Spleen (tissue), 11 donors: ENCODE results near the gene MAGEA11. TPM values are rescaled to one million over a fixed set of nuclear protein-coding genes. Genes with fewer than 3 reads are reported as not detected.

Source experiments
- DNase-seq: peaks from one replicate; pipeline ENCODE4 v3.0.0-alpha.2; 2020
- H3K27ac ChIP-seq, 8 donors: fragments of 200-600 bp; sonication (generic) in 7 of 8; 1 replicate in 4 of 8; 2 replicates in 4 of 8; pipeline versions ENCODE4 v1.5.0 to v1.8.0; 2016 to 2021; ENCODE audit warnings: inconsistent platforms in 4 of 8, mild to moderate bottlenecking in 4 of 8, moderate library complexity in 1 of 8
- H3K27me3 ChIP-seq, 7 donors: fragments of 200-600 bp; sonication (generic) in 6 of 7; replicated peaks in 1 of 7; 1 replicate in 4 of 7; 2 replicates in 3 of 7; pipeline versions ENCODE4 v1.5.0 to v1.8.0; 2016 to 2021; ENCODE audit warnings: inconsistent platforms in 3 of 7, mild to moderate bottlenecking in 1 of 7
- H3K36me3 ChIP-seq, 6 donors: fragments of 200-600 bp; sonication (generic) in 5 of 6; 1 replicate in 4 of 6; 2 replicates in 2 of 6; pipeline versions ENCODE4 v1.5.0 to v1.8.0; 2016 to 2021; ENCODE audit warnings: inconsistent platforms in 2 of 6
- H3K4me1 ChIP-seq, 6 donors: fragments of 200-600 bp; sonication (generic) in 5 of 6; 1 replicate in 3 of 6; 2 replicates in 3 of 6; pipeline versions ENCODE4 v1.5.0 to v1.8.0; 2016 to 2021; ENCODE audit warnings: inconsistent platforms in 3 of 6
- H3K4me3 ChIP-seq, 8 donors: fragments of 200-600 bp; sonication (generic) in 7 of 8; 1 replicate in 4 of 8; 2 replicates in 4 of 8; pipeline versions ENCODE4 v1.5.0 to v1.8.0; 2016 to 2021; ENCODE audit warnings: inconsistent platforms in 4 of 8, mild to moderate bottlenecking in 4 of 8, moderate library complexity in 2 of 8
- H3K9me3 ChIP-seq, 8 donors: fragments of 200-600 bp; sonication (generic) in 7 of 8; 1 replicate in 4 of 8; 2 replicates in 4 of 8; pipeline versions ENCODE4 v1.5.0 to v1.8.0; 2016 to 2021; ENCODE audit warnings: inconsistent platforms in 4 of 8
- POLR2A ChIP-seq, 3 donors: fragments of 450-650 bp; IDR thresholded peaks; one replicate each; pipeline ENCODE4 v1.5.1; 2017; ENCODE audit warnings: antibody characterized with exemption in 3 of 3, mild to moderate bottlenecking in 1 of 3
- POLR2AphosphoS5 ChIP-seq, 3 donors: sonication (generic); formaldehyde crosslinking; IDR thresholded peaks; one replicate each; pipeline ENCODE4 v1.5.1; 2017; ENCODE audit warnings: antibody characterized with exemption in 3 of 3
- WGBS, 5 donors: extraction: QIAGEN DNeasy Blood & Tissue Kit in 3 of 5; methylation state at CpG; one replicate each; pipeline versions ENCODE4 v1.1.5 to v1.1.7; 2013 to 2018; 5-methylcytosine and 5-hydroxymethylcytosine counted together
- intact Hi-C: fragments of 100-400 bp; cut with DNase I; formaldehyde crosslinking; loops from one replicate; pipeline ENCODE4 v1.15.0; 2023; ENCODE audit warnings: low total_unique reads
- polyA plus RNA-seq, 3 donors: library from polyadenylated mRNA; stranded (reverse); fragments of 200-250 nt; gene quantifications; one replicate each; pipeline ENCODE4 v1.2.1, GENCODE V29; 2013
- total RNA-seq, 7 donors: library from RNA; depleted of rRNA in 3 of 7; stranded (reverse); fragments of >200 nt in 3 of 7; fragmentation: NEBNext Ultra II Directional in 4 of 7; extraction: Animal tissue kit (Norgen Biotek cat#: 25700) in 4 of 7; gene quantifications; one replicate each; pipeline versions ENCODE4 v1.1.0 to v1.2.1, GENCODE V29; 2016 to 2021
- TF ChIP-seq, protein P1 (sequence below), 11 experiments: fragments of 200-600 bp in 7 of 11; fragments of 450-650 bp in 4 of 11; sonication (generic) in 4 of 11; IDR thresholded peaks in 8 of 11; conservative IDR thresholded peaks in 3 of 11; 1 replicate in 7 of 11; 2 replicates in 4 of 11; pipeline versions ENCODE4 v1.4.0 to v1.8.0; 2016 to 2021; ENCODE audit warnings: antibody characterized with exemption in 11 of 11, inconsistent platforms in 4 of 11, mild to moderate bottlenecking in 1 of 11
- donor health status: healthy with polysubstance abuse.
- donor health status: DM: no; HTN: no; CAD: no; lungs with moderate emphysema.
- donor health status: DM: no; HTN: no; CAD: no.
- donor health status: Bipolar disorder and iron deficiency.
- donor health status: healthy.
- donor health status: DM: no; HTN: no; CAD: no.
- donor health status: DM: yes; HTN: yes; CAD: no.

MAGEA11 gene
- total and polyA plus RNA-seq, 10 donors, result 0.03 to 0.07 (median 0.03) TPM; not detected in 7

DNA sequence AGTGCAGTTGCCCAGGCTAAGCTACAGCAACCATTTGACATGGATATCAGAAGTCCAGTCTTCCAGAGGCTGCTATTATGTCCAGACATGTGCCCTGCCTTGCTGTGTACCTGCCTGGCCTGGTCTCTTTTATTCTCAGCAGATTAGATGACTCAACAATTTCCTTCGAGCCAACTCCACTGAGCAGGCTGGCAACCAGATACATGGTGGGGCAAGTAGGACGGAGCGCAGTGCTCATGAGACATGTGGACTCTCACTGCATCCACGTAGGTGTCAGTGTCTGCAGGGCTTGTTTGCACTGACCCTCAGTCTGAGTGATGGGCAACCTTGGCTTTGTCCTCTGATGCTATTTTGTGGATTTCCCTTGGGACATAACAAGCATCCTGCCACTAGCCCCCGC, 7.2 kb upstream of the MAGEA11 start:
- DNase-seq, result no peak
- H3K9me3 ChIP-seq, result peaks cover 0 to 5% (median 0%) of the 10 kb centered on the region in 8 donors
- TF ChIP-seq POLR2AphosphoS5 (IDR thresholded peaks at IDR 0.05) (no peak), POLR2A (IDR thresholded peaks at IDR 0.05) (no peak)
- TF ChIP-seq, protein P1, sequence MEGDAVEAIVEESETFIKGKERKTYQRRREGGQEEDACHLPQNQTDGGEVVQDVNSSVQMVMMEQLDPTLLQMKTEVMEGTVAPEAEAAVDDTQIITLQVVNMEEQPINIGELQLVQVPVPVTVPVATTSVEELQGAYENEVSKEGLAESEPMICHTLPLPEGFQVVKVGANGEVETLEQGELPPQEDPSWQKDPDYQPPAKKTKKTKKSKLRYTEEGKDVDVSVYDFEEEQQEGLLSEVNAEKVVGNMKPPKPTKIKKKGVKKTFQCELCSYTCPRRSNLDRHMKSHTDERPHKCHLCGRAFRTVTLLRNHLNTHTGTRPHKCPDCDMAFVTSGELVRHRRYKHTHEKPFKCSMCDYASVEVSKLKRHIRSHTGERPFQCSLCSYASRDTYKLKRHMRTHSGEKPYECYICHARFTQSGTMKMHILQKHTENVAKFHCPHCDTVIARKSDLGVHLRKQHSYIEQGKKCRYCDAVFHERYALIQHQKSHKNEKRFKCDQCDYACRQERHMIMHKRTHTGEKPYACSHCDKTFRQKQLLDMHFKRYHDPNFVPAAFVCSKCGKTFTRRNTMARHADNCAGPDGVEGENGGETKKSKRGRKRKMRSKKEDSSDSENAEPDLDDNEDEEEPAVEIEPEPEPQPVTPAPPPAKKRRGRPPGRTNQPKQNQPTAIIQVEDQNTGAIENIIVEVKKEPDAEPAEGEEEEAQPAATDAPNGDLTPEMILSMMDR (IDR thresholded peaks at IDR 0.05 in 8 of 11, conservative IDR thresholded peaks at IDR 0.05 in 3 of 11), result no peak
- H3K27me3 ChIP-seq, result no peaks in the 10 kb centered on the region
- H3K4me1 ChIP-seq, result no peaks in the 10 kb centered on the region
- 71 to 94% (median 78%) methylated on average over 5 of the region's 5 CpGs for WGBS, 5 donors
- H3K36me3 ChIP-seq, result no peaks in the 10 kb centered on the region
- H3K4me3 ChIP-seq, result no peak overlapping the region
- no peak overlapping the region for H3K27ac ChIP-seq
- intact Hi-C loops, result no loop called here

DNA sequence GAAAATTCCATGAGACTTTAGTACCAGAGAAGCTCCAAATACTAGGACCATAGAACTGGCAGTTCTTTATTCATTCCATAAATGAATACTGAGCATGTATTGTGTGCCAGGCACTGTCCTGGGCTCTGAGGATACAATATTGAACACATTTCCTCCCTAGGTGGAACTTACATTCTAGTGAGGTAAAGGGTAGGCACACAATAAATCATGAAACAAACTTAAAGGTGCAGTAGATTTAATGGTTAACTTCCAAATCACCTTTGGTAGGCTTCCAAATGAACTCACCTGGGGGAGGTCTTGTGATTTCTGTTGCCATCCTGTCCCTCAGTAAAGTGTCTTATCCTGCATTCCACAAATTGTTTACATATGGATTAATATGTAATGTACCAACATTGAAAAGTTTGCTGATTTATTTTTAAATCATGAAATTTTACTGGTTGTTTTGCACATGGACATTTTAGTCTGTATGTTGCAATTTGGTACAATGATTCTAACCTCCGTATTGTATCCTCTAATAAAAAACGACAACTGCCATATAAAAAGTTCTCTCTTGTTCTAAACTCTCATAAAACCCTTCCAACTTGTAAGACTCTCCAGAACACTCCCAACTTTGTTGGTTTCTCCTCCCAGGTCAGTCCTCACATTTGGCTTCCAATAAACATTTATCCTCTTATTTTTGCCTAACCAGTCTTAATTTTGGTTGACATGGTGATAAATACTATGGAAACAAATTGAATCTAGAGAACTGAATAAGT, 4.5 kb upstream of the MAGEA11 start:
- no peak for TF ChIP-seq POLR2AphosphoS5 (IDR thresholded peaks at IDR 0.05)
- TF ChIP-seq, protein P1 (IDR thresholded peaks at IDR 0.05 in 8 of 11, conservative IDR thresholded peaks at IDR 0.05 in 3 of 11), result no peak
- no peak for TF ChIP-seq POLR2A (IDR thresholded peaks at IDR 0.05)
- Histone ChIP-seq H3K27me3 (no peaks in the 10 kb centered on the region), H3K4me3 (no peak overlapping the region), H3K9me3 (no peaks in the 10 kb centered on the region), H3K27ac (no peak overlapping the region), H3K4me1 (no peaks in the 10 kb centered on the region), H3K36me3 (no peaks in the 10 kb centered on the region)
- DNase-seq, result no peak
- intact Hi-C loops, result no loop called here
- WGBS, 5 donors, result 73 to 98% (median 93%) methylated on average over 2 of the region's 2 CpGs

DNA sequence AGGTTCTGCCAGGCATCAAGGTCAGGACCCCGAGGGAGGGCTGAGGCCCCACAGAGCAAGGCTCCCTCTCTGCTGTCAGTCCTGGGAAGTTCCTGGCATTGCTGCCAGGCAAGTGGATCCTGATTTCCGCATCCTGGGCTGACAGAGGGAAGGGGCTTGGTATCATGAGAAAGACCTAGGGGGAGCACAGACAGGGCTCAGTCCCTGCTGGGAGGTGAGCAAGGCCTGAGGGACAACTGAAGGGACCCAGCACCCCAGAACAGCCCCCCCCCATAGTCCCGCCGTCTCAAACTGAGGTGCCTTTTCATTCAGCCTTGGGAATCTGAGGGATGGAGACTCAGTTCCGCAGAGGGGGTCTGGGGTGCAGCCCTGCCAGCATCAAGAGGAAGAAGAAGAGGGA, 971 bp downstream of the MAGEA11 start:
- Histone ChIP-seq H3K27ac (no peak overlapping the region), H3K4me3 (no peak overlapping the region), H3K4me1 (no peaks in the 10 kb centered on the region), H3K9me3 (no peaks in the 10 kb centered on the region), H3K27me3 (no peaks in the 10 kb centered on the region), H3K36me3 (no peaks in the 10 kb centered on the region)
- no peak for DNase-seq
- intact Hi-C loops, result no loop called here
- TF ChIP-seq, protein P1 (IDR thresholded peaks at IDR 0.05 in 8 of 11, conservative IDR thresholded peaks at IDR 0.05 in 3 of 11), result no peak
- no peak for TF ChIP-seq POLR2AphosphoS5 (IDR thresholded peaks at IDR 0.05)
- no peak for TF ChIP-seq POLR2A (IDR thresholded peaks at IDR 0.05)
- 88 to 97% (median 90%) methylated on average over 3 to 5 of the region's 5 CpGs for WGBS, 5 donors

DNA sequence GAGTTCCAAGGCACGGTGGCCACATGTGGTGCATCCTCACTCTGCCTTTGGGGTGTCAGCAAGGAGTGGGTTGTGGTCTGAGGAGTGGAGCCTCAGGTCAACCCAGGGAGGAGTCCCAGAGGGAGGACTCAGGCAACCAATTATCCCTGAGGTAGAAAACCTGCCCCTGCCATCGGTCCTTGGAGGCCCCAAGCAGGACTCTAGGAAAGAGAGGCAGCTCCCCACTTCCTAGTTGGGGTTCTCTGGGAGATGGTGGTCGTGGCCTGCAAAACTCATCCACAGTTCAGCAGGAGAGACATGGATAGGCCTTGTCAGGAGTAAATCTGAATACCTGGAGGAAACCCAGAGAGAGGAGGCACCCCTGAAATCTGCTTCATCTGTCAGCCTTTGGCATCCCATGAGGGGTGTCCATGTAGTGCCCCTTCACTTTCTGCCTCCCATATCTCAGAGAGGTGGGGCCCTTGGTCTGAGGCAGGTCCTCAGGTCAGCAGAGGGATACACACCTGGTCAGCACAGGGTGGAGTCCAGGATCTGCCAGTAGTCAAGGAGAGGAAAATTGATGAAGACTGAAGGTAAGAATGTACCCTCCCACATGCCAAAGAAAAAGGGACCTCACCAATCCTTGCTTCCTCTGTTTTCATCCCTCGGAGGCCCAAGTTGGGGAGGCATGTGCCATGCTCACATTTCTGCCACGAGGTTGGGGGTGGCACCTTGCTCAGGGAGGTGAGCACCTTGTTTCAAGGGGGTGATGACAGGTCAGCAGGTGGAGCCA, 1.6 kb downstream of the MAGEA11 start:
- no peaks in the 10 kb centered on the region for H3K9me3 ChIP-seq
- WGBS, 5 donors, result 64 to 91% (median 72%) methylated on average over 5 of the region's 5 CpGs; no CpG with 5 or more reads in 1 of the 5 donors
- no peaks in the 10 kb centered on the region for H3K4me1 ChIP-seq
- intact Hi-C loops, result no loop called here
- no peaks in the 10 kb centered on the region for H3K27me3 ChIP-seq
- no peak for TF ChIP-seq POLR2A (IDR thresholded peaks at IDR 0.05)
- no peak for TF ChIP-seq POLR2AphosphoS5 (IDR thresholded peaks at IDR 0.05)
- TF ChIP-seq, protein P1 (IDR thresholded peaks at IDR 0.05 in 8 of 11, conservative IDR thresholded peaks at IDR 0.05 in 3 of 11), result no peak
- no peak overlapping the region for H3K27ac ChIP-seq
- no peaks in the 10 kb centered on the region for H3K36me3 ChIP-seq
- DNase-seq, result no peak
- no peak overlapping the region for H3K4me3 ChIP-seq
